HG02943 (cell line): Measurements from ENCODE around the gene TBC1D1.

Experiments used
- ATAC-seq: cut with Tn5 transposase; IDR thresholded peaks from one replicate; pipeline ENCODE4 v1.9.1; 2021; ENCODE audit warnings: mild to moderate bottlenecking, low read depth, moderate library complexity; ENCODE audit not compliant: unreplicated experiment

Gene TBC1D1, protein sequence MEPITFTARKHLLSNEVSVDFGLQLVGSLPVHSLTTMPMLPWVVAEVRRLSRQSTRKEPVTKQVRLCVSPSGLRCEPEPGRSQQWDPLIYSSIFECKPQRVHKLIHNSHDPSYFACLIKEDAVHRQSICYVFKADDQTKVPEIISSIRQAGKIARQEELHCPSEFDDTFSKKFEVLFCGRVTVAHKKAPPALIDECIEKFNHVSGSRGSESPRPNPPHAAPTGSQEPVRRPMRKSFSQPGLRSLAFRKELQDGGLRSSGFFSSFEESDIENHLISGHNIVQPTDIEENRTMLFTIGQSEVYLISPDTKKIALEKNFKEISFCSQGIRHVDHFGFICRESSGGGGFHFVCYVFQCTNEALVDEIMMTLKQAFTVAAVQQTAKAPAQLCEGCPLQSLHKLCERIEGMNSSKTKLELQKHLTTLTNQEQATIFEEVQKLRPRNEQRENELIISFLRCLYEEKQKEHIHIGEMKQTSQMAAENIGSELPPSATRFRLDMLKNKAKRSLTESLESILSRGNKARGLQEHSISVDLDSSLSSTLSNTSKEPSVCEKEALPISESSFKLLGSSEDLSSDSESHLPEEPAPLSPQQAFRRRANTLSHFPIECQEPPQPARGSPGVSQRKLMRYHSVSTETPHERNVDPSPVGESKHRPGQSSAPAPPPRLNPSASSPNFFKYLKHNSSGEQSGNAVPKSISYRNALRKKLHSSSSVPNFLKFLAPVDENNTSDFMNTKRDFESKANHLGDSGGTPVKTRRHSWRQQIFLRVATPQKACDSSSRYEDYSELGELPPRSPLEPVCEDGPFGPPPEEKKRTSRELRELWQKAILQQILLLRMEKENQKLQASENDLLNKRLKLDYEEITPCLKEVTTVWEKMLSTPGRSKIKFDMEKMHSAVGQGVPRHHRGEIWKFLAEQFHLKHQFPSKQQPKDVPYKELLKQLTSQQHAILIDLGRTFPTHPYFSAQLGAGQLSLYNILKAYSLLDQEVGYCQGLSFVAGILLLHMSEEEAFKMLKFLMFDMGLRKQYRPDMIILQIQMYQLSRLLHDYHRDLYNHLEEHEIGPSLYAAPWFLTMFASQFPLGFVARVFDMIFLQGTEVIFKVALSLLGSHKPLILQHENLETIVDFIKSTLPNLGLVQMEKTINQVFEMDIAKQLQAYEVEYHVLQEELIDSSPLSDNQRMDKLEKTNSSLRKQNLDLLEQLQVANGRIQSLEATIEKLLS (N-terminal part only)

GRCh38 chr4:37890801-37891259 lies at the start of gene TBC1D1:
TBC1D1 (plus strand) TSS chr4:37891084; CDS start chr4:37902096, 11,012 bp downstream.
- peak; percentile 24 for ATAC-seq

GRCh38 chr4:37844204-37844603 lies 46.7 kb upstream of the TBC1D1 start:
- ATAC-seq = no peak

GRCh38 chr4:37845201-37845600 lies 45.7 kb upstream of the TBC1D1 start:
- ATAC-seq = no peak

DNA sequence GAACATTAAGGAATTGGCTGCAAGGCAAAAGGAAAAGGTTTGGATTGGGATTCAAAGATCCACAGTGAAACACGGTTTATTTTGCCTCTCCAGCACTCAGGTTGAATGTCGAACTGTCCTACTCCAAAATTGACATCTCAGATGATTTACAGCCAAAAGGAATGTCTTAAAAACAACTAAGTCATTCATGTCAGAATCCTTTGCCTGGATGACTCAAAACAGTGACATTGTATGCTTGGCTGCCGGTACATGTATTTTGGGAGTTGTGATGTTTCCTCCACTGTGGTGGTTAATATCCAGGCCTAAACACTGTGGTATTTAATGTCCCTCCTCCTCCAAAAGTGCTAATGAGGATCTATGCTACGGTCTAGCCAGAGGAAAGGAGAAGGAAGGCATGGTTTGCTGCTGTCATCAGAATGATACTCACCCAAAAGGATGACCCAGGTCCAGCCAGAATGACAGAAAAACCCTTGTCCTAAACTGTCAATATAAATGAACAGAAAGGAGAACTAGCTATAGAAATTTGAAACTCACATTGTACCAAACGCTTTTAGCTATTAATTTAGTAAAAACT lies 43.5 kb upstream of the TBC1D1 start:
- no peak for ATAC-seq

DNA sequence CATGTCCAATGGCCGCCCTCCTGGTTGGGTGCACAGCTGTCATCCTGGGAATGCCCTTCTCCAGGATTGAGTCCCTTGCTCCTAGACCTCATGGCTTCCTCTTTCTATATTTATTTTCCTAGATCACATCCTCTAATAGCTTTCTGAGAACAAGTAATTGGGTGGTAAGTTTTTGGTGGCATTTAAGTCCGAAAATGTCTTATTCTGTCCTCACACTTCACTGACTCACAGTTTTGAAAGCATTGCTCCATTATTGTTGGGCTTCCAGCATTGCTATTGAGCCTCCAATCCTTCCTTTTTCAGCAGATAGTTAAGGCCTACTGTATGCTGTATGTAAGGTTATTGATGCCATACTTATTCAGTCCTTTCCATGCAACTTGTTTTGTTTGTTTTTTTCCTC lies 38.5 kb upstream of the TBC1D1 start:
- ATAC-seq = no peak

DNA sequence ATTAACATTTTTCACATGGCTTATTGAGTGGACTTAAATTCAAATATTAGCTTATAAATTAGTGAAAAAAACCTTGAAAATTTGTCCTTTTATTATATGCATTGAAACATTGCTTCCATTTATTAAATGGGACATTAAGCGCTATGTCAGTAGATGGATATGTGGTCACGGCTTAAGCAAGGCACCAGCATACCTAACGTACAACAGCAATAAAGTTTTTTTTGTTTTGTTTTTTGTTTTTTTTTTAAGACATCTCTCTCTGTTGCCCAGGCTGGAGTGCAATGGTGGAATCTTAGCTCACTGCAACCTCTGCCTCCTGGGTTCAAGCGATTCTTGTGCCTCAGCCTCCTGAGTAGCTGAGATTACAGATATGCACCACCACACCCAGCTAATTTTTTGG lies 32.8 kb upstream of the TBC1D1 start:
- no peak for ATAC-seq

DNA sequence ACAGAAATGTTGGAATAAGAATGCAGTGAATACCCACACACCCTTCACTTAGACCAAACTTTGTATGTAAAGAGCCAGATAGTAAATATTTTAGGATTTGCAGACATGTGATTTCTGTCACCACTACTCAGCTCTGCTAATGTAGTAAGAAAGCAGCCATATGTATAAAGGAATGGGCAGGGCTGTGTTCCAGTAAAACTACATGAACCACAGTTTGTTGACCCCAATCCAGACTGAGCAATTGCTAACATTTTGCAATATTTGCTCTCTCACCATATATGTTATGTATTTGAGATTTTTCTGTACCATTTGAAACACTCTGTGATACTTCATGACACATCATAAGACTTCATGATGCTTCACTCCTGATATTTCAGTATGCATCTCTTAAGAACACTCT lies 32.0 kb upstream of the TBC1D1 start:
- ATAC-seq = no peak

GRCh38 chr4:37860266-37860665 lies 30.6 kb upstream of the TBC1D1 start:
- ATAC-seq = no peak

GRCh38 chr4:37862961-37863360 lies 27.9 kb upstream of the TBC1D1 start:
- no peak for ATAC-seq

DNA sequence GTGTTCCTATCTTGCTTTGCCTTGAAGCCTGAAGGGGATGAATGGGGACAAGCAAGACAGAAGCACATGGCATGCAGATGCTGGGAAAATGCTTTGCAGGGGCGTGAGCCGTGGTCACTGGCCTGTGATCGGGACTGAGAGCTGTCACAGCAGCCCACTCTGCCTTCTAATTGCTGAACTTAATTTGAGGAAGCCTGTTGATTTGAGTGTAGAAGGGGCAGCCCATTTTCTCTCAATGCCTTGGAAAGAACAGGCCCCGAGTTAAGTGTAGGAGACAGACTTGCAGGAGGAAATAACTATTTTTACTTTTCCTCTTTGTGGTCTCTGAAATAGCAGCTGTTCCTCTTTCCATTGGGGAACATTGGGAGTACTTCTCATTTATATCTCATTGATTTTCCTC lies 26.1 kb upstream of the TBC1D1 start:
- ATAC-seq = no peak

DNA sequence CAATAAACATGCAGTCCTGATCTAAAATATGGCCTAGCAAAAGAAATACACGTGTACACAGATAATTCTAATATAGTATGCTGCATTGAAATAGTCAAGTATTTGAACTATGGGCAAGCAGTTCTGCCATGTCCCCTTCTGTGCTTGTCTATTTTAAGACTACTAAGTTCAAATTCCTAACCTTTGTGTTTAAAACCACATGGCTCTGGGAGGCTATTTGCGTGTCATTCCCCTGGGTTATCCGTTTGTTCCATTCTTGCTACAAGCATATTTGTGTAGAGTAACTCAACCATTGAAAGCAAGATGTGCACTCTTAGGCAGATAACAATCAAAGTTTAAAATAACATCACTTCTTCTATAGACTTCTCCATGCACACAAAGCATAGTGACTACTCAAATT lies 25.4 kb upstream of the TBC1D1 start:
- no peak for ATAC-seq

DNA sequence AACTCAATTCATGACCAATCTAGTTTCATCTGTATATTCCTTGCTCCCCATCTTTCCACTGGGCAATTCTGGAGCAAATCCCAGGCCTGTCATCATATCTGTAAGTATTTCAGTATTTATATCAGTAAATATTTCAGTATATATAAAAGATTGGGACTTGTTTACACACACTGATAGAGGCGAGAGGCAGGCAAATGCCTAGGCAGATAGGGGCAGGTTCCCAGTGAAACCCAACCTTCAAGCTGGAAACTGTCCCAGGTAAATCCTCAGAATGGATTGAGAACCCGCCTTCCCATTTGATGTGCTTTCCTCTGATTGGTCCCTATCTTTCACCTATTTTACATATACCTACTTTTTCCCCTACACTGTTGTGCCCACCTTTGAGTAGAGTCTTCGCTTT lies 23.8 kb upstream of the TBC1D1 start:
- ATAC-seq = no peak

GRCh38 chr4:37868238-37868637 lies 22.6 kb upstream of the TBC1D1 start:
- ATAC-seq = no peak

GRCh38 chr4:37872310-37872988 lies 18.4 kb upstream of the TBC1D1 start:
- no peak for ATAC-seq

DNA sequence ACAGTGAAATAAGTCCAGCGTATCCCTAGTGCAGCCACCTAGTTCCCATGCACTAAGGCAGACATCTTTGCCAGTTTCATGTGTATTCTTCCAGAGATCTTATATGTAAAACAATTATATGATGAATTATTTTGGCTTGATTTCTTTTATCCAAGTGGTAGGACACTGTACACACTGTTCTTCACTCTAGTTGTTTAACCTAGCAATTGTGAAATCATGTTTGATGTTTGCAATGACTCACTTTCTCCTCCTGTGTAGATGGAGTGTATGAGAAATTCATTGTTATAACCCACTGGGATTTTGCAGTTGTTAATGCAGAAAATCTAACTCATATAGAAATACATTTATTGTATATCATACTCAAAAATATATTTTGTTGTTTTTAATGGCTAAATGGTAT lies 17.5 kb upstream of the TBC1D1 start:
- no peak for ATAC-seq

DNA sequence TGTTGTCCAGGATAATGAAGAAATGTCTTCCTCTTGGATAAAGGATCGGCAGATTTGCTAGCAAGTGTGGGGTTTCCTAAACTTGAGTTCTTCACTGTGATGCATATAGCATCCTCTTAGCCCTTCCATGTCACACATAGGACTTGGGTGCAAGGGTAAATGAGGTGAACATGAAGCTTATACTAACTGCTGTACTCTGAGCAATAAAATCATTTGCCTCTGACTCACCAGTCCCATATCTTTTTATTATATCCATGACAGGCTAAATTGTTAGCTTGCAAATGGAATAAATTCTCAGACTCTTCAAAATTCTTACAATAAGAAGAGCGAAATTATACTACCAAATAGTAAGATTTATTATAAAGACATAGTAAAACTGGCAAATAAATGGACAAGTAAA lies 14.7 kb upstream of the TBC1D1 start:
- no peak for ATAC-seq

GRCh38 chr4:37879365-37879764 lies 11.5 kb upstream of the TBC1D1 start:
- ATAC-seq = no peak

GRCh38 chr4:37881811-37882210 lies 9.1 kb upstream of the TBC1D1 start:
- no peak for ATAC-seq

- ATAC-seq = no peak
Measured at GRCh38 chr4:37882665-37883296, 8.1 kb upstream of the TBC1D1 start.
